HG02763 (cell line): Measurements from ENCODE around the gene RPL39L.

Experiments used
- ATAC-seq: cut with Tn5 transposase; IDR thresholded peaks from one replicate; pipeline ENCODE4 v1.9.1; 2021; ENCODE audit warnings: mild to moderate bottlenecking, moderate library complexity; ENCODE audit not compliant: unreplicated experiment

Gene RPL39L

GRCh38 chr3:187102073-187102634 is 37.1 kb downstream of the RPL39L start:
- no peak for ATAC-seq

GRCh38 chr3:187101184-187102072 is 37.9 kb downstream of the RPL39L start:
- no peak for ATAC-seq

- ATAC-seq = no peak
These were observed 40.3 kb downstream of the RPL39L start for GRCh38 chr3:187098923-187099512.

GRCh38 chr3:187093320-187093719 is 46.0 kb downstream of the RPL39L start:
- ATAC-seq = no peak

- no peak for ATAC-seq
These were observed 50.6 kb downstream of the RPL39L start for GRCh38 chr3:187088701-187089100.

- no peak for ATAC-seq
These were observed 52.5 kb downstream of the RPL39L start for GRCh38 chr3:187086831-187087230.

- ATAC-seq = no peak
These were observed 53.4 kb downstream of the RPL39L start for GRCh38 chr3:187085933-187086332.

- ATAC-seq = no peak
These were observed 54.2 kb downstream of the RPL39L start for GRCh38 chr3:187085021-187085666.

GRCh38 chr3:187084580-187084979 is 54.7 kb downstream of the RPL39L start:
- ATAC-seq = no peak

- no peak for ATAC-seq
These were observed 55.2 kb downstream of the RPL39L start for GRCh38 chr3:187084126-187084525.

- ATAC-seq = no peak
These were observed 56.4 kb downstream of the RPL39L start for GRCh38 chr3:187082758-187083375.

- no peak for ATAC-seq
These were observed 58.4 kb downstream of the RPL39L start for GRCh38 chr3:187080799-187081450.

- ATAC-seq = no peak
These were observed 59.9 kb downstream of the RPL39L start for GRCh38 chr3:187079090-187080022.

- no peak for ATAC-seq
These were observed 61.8 kb downstream of the RPL39L start for GRCh38 chr3:187077537-187077936.

- no peak for ATAC-seq
These were observed 62.2 kb downstream of the RPL39L start for GRCh38 chr3:187077085-187077484.

- no peak for ATAC-seq
These were observed 63.0 kb downstream of the RPL39L start for GRCh38 chr3:187076297-187076696.

- no peak for ATAC-seq
These were observed 64.5 kb downstream of the RPL39L start for GRCh38 chr3:187074846-187075245.

- no peak for ATAC-seq
These were observed 65.7 kb downstream of the RPL39L start for GRCh38 chr3:187073581-187074098.

- no peak for ATAC-seq
These were observed 66.8 kb downstream of the RPL39L start for GRCh38 chr3:187072511-187072910.
